ENCODE data around the gene KLF3. TPM values are rescaled to one million over a fixed set of nuclear protein-coding genes. Genes with fewer than 3 reads are reported as not detected.

The KLF3 gene
- total RNA-seq, 1 donor from 2014 or later, result 38.4 TPM

GRCh38 chr4:38641811-38642210, 22.2 kb upstream of the KLF3 start:
- no peak for DNase-seq (ENCODE audit: low read depth, low spot score)
- Mint-ChIP-seq H3K9me3 (peaks cover 6% of the 10 kb centered on the region), H3K36me3 (ENCODE audit: low read depth) (no peaks in the 10 kb centered on the region), H3K27ac (ENCODE audit: unreplicated experiment) (peak overlapping the region; percentile 58), H3K4me1 (no peaks in the 10 kb centered on the region), H3K27me3 (ENCODE audit: low read depth) (no peaks in the 10 kb centered on the region), H3K4me3 (no peak overlapping the region)
- no peak for TF ChIP-seq CTCF (conservative IDR thresholded peaks at IDR 0.05)

- Mint-ChIP-seq H3K27me3 (ENCODE audit: low read depth) (no peaks in the 10 kb centered on the region), H3K27ac (ENCODE audit: unreplicated experiment) (no peak overlapping the region), H3K4me3 (no peak overlapping the region), H3K9me3 (peaks cover 3% of the 10 kb centered on the region), H3K4me1 (no peaks in the 10 kb centered on the region), H3K36me3 (ENCODE audit: low read depth) (no peaks in the 10 kb centered on the region)
- TF ChIP-seq CTCF (conservative IDR thresholded peaks at IDR 0.05), result no peak
- no peak for DNase-seq (ENCODE audit: low read depth, low spot score)
Observed at GRCh38 chr4:38644201-38644600, 19.8 kb upstream of the KLF3 start.

- DNase-seq (ENCODE audit: low read depth, low spot score), result no peak
- no peak overlapping the region for H3K4me3 Mint-ChIP-seq
- no peaks in the 10 kb centered on the region for H3K4me1 Mint-ChIP-seq
- H3K27me3 Mint-ChIP-seq (ENCODE audit: low read depth), result no peaks in the 10 kb centered on the region
- no peak overlapping the region for H3K27ac Mint-ChIP-seq (ENCODE audit: unreplicated experiment)
- peaks cover 3% of the 10 kb centered on the region for H3K9me3 Mint-ChIP-seq
- H3K36me3 Mint-ChIP-seq (ENCODE audit: low read depth), result no peaks in the 10 kb centered on the region
- TF ChIP-seq CTCF (conservative IDR thresholded peaks at IDR 0.05), result no peak
Observed at GRCh38 chr4:38647101-38647819, 16.7 kb upstream of the KLF3 start.

GRCh38 chr4:38650133-38650532, 13.9 kb upstream of the KLF3 start:
- Mint-ChIP-seq H3K27ac (ENCODE audit: unreplicated experiment) (no peak overlapping the region), H3K9me3 (peaks cover 3% of the 10 kb centered on the region), H3K4me1 (peaks cover 11% of the 10 kb centered on the region), H3K4me3 (no peak overlapping the region), H3K36me3 (ENCODE audit: low read depth) (no peaks in the 10 kb centered on the region), H3K27me3 (ENCODE audit: low read depth) (no peaks in the 10 kb centered on the region)
- TF ChIP-seq CTCF (conservative IDR thresholded peaks at IDR 0.05), result no peak
- DNase-seq (ENCODE audit: low read depth, low spot score), result no peak

- no peak for TF ChIP-seq CTCF (conservative IDR thresholded peaks at IDR 0.05)
- Mint-ChIP-seq H3K9me3 (no peaks in the 10 kb centered on the region), H3K4me3 (no peak overlapping the region), H3K4me1 (peaks cover 11% of the 10 kb centered on the region), H3K36me3 (ENCODE audit: low read depth) (no peaks in the 10 kb centered on the region), H3K27ac (ENCODE audit: unreplicated experiment) (no peak overlapping the region), H3K27me3 (ENCODE audit: low read depth) (no peaks in the 10 kb centered on the region)
- no peak for DNase-seq (ENCODE audit: low read depth, low spot score)
Observed at GRCh38 chr4:38654273-38654672, 9.7 kb upstream of the KLF3 start.
